PC-9 (cell line): ENCODE measurements around the gene IL2RA. TPM values are rescaled to one million over a fixed set of nuclear protein-coding genes. Genes with fewer than 3 reads are reported as not detected.

Source experiments
- BruUV-seq: library from RNA; stranded (reverse); fragments of 400-500 nt; replicated peaks from 2 replicates; lab custom pipeline; 2021; lab: Mats Ljungman, UMichigan
- CTCF ChIA-PET: fragments of 300-600 bp; sonication (Branson Sonifier 250); formaldehyde crosslinking; loops from one replicate; lab custom pipeline; 2022; ENCODE audit warnings: antibody characterized with exemption; lab: Charles Lee
- POLR2A ChIA-PET: fragments of 300-600 bp; sonication (Branson Sonifier 250); formaldehyde crosslinking; loops from one replicate; lab custom pipeline; 2022; ENCODE audit warnings: antibody characterized with exemption; ENCODE audit not compliant: unreplicated experiment; lab: Charles Lee
- DNase-seq, 2 experiments: peaks; one replicate each; pipeline versions ENCODE4 v3.0.0 to v3.0.0-alpha.2; 2015 to 2022; ENCODE audit warnings: mixed read lengths in 1 of 2
- H2AFZ ChIP-seq: fragments of 200-600 bp; sonication (generic); 2 replicates; pipeline ENCODE4 v1.8.1; 2017; ENCODE audit warnings: antibody characterized with exemption
- H3F3A ChIP-seq: fragments of 200-600 bp; sonication (generic); 2 replicates; pipeline ENCODE4 v1.8.1; 2017; ENCODE audit warnings: antibody characterized with exemption, mild to moderate bottlenecking, low read depth; ENCODE audit not compliant: insufficient read depth
- H3K27ac ChIP-seq: fragments of 200-600 bp; sonication (generic); 2 replicates; pipeline ENCODE4 v1.6.1; 2016; ENCODE audit warnings: mixed run types
- H3K27me3 ChIP-seq: fragments of 200-600 bp; sonication (generic); 2 replicates; pipeline ENCODE4 v1.6.1; 2016; ENCODE audit warnings: low read depth, mixed run types; ENCODE audit not compliant: insufficient read depth
- H3K36me3 ChIP-seq: fragments of 200-600 bp; sonication (generic); 2 replicates; pipeline ENCODE4 v1.6.1; 2016; ENCODE audit warnings: low read depth, mixed run types
- H3K4me1 ChIP-seq: fragments of 200-600 bp; sonication (generic); replicated peaks from 2 replicates; pipeline ENCODE4 v1.6.1; 2016; ENCODE audit warnings: mixed run types; ENCODE audit not compliant: insufficient read depth
- H3K4me2 ChIP-seq: fragments of 200-600 bp; sonication (generic); 2 replicates; pipeline ENCODE4 v1.6.1; 2017; ENCODE audit warnings: mixed run types
- H3K4me3 ChIP-seq: fragments of 200-600 bp; sonication (generic); 2 replicates; pipeline ENCODE4 v1.6.1; 2016; ENCODE audit warnings: mixed run types
- H3K79me2 ChIP-seq: fragments of 200-600 bp; sonication (generic); 2 replicates; pipeline ENCODE4 v1.6.1; 2017; ENCODE audit warnings: low read depth, mixed run types
- H3K9me2 ChIP-seq: fragments of 200-600 bp; sonication (generic); 2 replicates; pipeline ENCODE4 v1.8.1; 2017; ENCODE audit warnings: mild to moderate bottlenecking; ENCODE audit not compliant: insufficient read depth
- H3K9me3 ChIP-seq: fragments of 200-600 bp; sonication (generic); 2 replicates; pipeline ENCODE4 v1.8.1; 2016; ENCODE audit warnings: low read depth; ENCODE audit not compliant: insufficient read depth
- H4K20me1 ChIP-seq: fragments of 200-600 bp; sonication (generic); 2 replicates; pipeline ENCODE4 v1.8.1; 2017; ENCODE audit not compliant: insufficient read depth
- EZH2 ChIP-seq: fragments of 200-600 bp; sonication (generic); IDR thresholded peaks from 2 replicates; pipeline ENCODE4 v1.8.0; 2017; ENCODE audit warnings: antibody characterized with exemption, low read depth
- intact Hi-C: fragments of 100-400 bp; cut with micrococcal nuclease; formaldehyde crosslinking; loops from one replicate; pipeline ENCODE4 v1.10.0; 2022; ENCODE audit not compliant: unreplicated experiment
- total RNA-seq: library from RNA; stranded (reverse); gene quantifications from 2 replicates; pipeline ENCODE4 v1.2.3, GENCODE V29; 2021
- TF ChIP-seq, protein P1 (sequence below): fragments of 200-600 bp; sonication (generic); conservative IDR thresholded peaks from 2 replicates; pipeline ENCODE4 v1.6.1; 2017; ENCODE audit warnings: mixed run types, antibody characterized with exemption, mild to moderate bottlenecking, moderate library complexity

The IL2RA gene
- total RNA-seq, 1 experiment from 2014 or later = not detected

DNA sequence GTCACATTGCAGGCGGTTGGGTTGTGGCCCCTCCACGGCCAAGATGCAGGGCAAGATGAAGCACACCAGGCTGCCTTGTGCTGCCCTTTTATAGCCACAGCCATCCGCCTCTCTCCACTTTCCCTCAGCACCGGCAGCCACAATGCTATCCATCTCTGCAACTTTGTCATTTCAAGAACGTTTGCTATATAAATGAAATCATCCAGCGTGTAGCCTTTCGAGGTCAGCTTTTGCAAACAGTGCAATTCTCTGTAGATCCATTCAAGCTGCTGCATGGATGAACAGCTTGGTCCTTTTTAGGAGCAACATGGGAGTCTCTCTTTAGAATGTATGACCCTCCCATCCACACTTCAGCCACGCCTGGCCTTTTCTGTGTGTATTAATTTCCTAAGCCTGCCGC, 78.4 kb downstream of the IL2RA start:
- H3K79me2 ChIP-seq = no peaks in the 10 kb centered on the region

DNA sequence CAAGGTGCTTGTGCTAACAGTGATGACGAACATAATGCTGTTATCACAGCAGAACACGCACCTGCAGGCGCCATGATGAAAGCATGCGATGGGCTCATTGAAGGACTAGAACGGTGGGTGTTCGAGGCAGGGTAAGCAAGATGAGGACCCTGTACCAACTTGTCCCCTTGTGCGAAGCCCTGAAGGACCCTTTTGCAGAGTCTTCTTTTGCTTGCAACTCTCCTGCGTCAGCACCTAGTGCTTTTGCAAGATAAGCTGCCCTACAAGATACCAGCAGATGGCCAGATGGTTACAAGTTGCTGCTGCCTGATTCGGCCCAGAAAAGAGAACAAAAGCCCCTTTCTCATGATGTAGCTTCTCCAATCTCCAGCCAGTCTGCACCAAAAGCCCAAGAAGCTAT, 80.6 kb downstream of the IL2RA start:
- CTCF ChIA-PET = no interaction called here
- no peak for TF ChIP-seq EZH2
- TF ChIP-seq, protein P1, sequence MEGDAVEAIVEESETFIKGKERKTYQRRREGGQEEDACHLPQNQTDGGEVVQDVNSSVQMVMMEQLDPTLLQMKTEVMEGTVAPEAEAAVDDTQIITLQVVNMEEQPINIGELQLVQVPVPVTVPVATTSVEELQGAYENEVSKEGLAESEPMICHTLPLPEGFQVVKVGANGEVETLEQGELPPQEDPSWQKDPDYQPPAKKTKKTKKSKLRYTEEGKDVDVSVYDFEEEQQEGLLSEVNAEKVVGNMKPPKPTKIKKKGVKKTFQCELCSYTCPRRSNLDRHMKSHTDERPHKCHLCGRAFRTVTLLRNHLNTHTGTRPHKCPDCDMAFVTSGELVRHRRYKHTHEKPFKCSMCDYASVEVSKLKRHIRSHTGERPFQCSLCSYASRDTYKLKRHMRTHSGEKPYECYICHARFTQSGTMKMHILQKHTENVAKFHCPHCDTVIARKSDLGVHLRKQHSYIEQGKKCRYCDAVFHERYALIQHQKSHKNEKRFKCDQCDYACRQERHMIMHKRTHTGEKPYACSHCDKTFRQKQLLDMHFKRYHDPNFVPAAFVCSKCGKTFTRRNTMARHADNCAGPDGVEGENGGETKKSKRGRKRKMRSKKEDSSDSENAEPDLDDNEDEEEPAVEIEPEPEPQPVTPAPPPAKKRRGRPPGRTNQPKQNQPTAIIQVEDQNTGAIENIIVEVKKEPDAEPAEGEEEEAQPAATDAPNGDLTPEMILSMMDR = no peak
- Histone ChIP-seq H3K4me1 (no peaks in the 10 kb centered on the region), H3F3A (no peaks in the 10 kb centered on the region), H3K9me2 (no peaks in the 10 kb centered on the region), H3K27ac (no peak overlapping the region), H3K27me3 (no peaks in the 10 kb centered on the region), H3K36me3 (no peaks in the 10 kb centered on the region), H3K4me3 (no peak overlapping the region), H2AFZ (no peak overlapping the region), H3K4me2 (no peak overlapping the region), H3K9me3 (no peaks in the 10 kb centered on the region), H3K79me2 (no peaks in the 10 kb centered on the region), H4K20me1 (no peaks in the 10 kb centered on the region)
- DNase-seq = no peak
- no TSS peak for BruUV-seq
- intact Hi-C loops = no loop called here
- POLR2A ChIA-PET = no interaction called here

More for the DNA sequence above, 78.4 kb downstream of the IL2RA start:
- Histone ChIP-seq H2AFZ (no peak overlapping the region), H3K9me3 (no peaks in the 10 kb centered on the region), H3F3A (no peaks in the 10 kb centered on the region), H3K4me3 (no peak overlapping the region), H3K9me2 (no peaks in the 10 kb centered on the region), H3K27ac (no peak overlapping the region), H3K4me2 (no peak overlapping the region), H3K36me3 (no peaks in the 10 kb centered on the region), H4K20me1 (no peaks in the 10 kb centered on the region), H3K27me3 (no peaks in the 10 kb centered on the region), H3K4me1 (no peaks in the 10 kb centered on the region)
- POLR2A ChIA-PET = no interaction called here
- no peak for DNase-seq
- CTCF ChIA-PET = no interaction called here
- BruUV-seq = no TSS peak
- TF ChIP-seq, protein P1 = no peak
- TF ChIP-seq EZH2 = no peak
- intact Hi-C loops = no loop called here

GRCh38 chr10:5978230-5978489, 84.0 kb downstream of the IL2RA start:
- Histone ChIP-seq H3K36me3 (no peaks in the 10 kb centered on the region), H3K27me3 (no peaks in the 10 kb centered on the region), H3K27ac (no peak overlapping the region), H3K9me2 (no peaks in the 10 kb centered on the region), H3K79me2 (peaks cover 7% of the 10 kb centered on the region; the same call in 1 of the 2 replicates), H4K20me1 (no peaks in the 10 kb centered on the region), H3K4me1 (no peaks in the 10 kb centered on the region), H3F3A (no peaks in the 10 kb centered on the region), H3K4me3 (peak overlapping the region; percentile 70; the same call in 1 of the 2 replicates), H2AFZ (peak overlapping the region; percentile 91; the same call in 1 of the 2 replicates), H3K9me3 (no peaks in the 10 kb centered on the region), H3K4me2 (peak overlapping the region; percentile 85)
- no peak for DNase-seq
- TF ChIP-seq, protein P1 = no peak
- no peak for TF ChIP-seq EZH2
- BruUV-seq = no TSS peak
- ChIA-PET CTCF (interaction anchor here (0.7 kb wide), 1 partner anchor 225 kb away, joined by 3 read pairs; no protein-coding TSS in a partner anchor), POLR2A (no interaction called here)
- intact Hi-C loops = no loop called here
